ENCODE measurements around the gene CELF1. TPM values are rescaled to one million over a fixed set of nuclear protein-coding genes. Genes with fewer than 3 reads are reported as not detected.

Gene CELF1
- total RNA-seq, 1 donor from 2014 or later, result 102 TPM

Small RNAs within 50 kb of the gene (small RNA-seq; reads per million reads assigned to genes)
- not detected for gene RN7SL652P (ENCODE audit: low replicate concordance)
- gene RNU5E-10P (ENCODE audit: low replicate concordance), result 0.24 reads per million, percentile 10 among the genes with 10 or more reads in this experiment

Other genes starting within 250 kb of the CELF1 start
- 0.30 TPM for gene MYBPC3, start 200.4 kb downstream of the CELF1 start, total RNA-seq
- gene SPI1, start 174.6 kb downstream of the CELF1 start, total RNA-seq, result 7.5 TPM
- gene SLC39A13, start 144.5 kb downstream of the CELF1 start, total RNA-seq, result 22.2 TPM
- gene PSMC3, start 126.7 kb downstream of the CELF1 start, total RNA-seq, result 79.6 TPM
- 2.5 TPM for gene RAPSN, start 104.0 kb downstream of the CELF1 start, total RNA-seq
- gene PTPMT1, start 12.5 kb upstream of the CELF1 start, total RNA-seq, result 26.9 TPM
- 15.7 TPM for gene KBTBD4, start 25.8 kb upstream of the CELF1 start, total RNA-seq
- gene NDUFS3, start 25.9 kb upstream of the CELF1 start, total RNA-seq, result 44.2 TPM
- 0.99 TPM for gene FAM180B, start 33.5 kb upstream of the CELF1 start, total RNA-seq
- 1.3 TPM for gene C1QTNF4, start 41.3 kb upstream of the CELF1 start, total RNA-seq
- gene MTCH2, start 89.4 kb upstream of the CELF1 start, total RNA-seq, result 34.4 TPM
- gene AGBL2, start 162.2 kb upstream of the CELF1 start, total RNA-seq, result 1.1 TPM
- gene FNBP4, start 214.2 kb upstream of the CELF1 start, total RNA-seq, result 171 TPM

Measured in skin of body (tissue), 2 donors.